VCaP (cell line): ENCODE data around the gene FFAR3.

Source experiments
- H3K27ac ChIP-seq: fragments of 450-650 bp; 2 replicates; pipeline ENCODE4 v1.5.1; 2017
- CTCF ChIP-seq: fragments of 450-650 bp; conservative IDR thresholded peaks from 2 replicates; pipeline ENCODE4 v1.5.1; 2017; ENCODE audit warnings: mild to moderate bottlenecking, moderate library complexity

Gene FFAR3

DNA sequence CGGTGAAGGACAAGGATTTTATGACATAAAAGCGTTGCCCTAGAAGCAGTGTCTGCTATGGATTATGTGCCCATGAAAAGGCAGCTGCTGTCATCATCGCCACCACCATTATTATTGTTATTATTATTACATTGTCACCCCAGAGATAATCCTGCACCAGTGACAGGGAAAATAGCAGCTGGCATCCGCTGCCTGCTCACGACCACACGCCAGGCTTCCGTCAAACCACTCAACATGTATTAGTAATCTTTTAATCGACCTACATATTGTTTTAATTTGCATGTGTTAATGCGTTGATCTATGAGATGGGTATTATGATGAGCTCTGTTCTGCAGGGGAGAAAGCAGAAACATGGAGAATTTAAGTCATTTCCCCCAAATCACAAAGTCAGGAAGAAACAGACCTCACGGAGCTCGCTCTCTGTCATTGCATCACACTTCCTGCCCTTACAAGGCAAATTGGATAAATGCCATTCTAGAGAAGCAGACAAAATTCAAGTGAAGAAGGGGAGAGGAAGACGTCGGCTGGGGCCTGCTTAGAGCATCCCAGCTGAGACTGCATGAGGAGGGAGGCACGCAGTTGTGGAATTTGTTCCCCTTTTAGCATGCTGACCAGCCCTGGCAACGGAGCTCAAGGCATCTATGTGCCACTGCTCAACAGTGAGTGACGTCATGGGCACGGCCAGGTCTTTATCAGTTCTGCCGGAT is at the start of gene FFAR3:
TSS of gene FFAR3 (plus strand) at position 594 of the 707 bp plus-strand sequence. CDS start 431 bp downstream, outside the sequence.
- no peak within 1 kb of the TSS for H3K27ac ChIP-seq
- TF ChIP-seq CTCF: no peak

GRCh38 chr19:35308910-35309309 is 49.4 kb upstream of the FFAR3 start:
- TF ChIP-seq CTCF: no peak
- no peak overlapping the region for H3K27ac ChIP-seq

DNA sequence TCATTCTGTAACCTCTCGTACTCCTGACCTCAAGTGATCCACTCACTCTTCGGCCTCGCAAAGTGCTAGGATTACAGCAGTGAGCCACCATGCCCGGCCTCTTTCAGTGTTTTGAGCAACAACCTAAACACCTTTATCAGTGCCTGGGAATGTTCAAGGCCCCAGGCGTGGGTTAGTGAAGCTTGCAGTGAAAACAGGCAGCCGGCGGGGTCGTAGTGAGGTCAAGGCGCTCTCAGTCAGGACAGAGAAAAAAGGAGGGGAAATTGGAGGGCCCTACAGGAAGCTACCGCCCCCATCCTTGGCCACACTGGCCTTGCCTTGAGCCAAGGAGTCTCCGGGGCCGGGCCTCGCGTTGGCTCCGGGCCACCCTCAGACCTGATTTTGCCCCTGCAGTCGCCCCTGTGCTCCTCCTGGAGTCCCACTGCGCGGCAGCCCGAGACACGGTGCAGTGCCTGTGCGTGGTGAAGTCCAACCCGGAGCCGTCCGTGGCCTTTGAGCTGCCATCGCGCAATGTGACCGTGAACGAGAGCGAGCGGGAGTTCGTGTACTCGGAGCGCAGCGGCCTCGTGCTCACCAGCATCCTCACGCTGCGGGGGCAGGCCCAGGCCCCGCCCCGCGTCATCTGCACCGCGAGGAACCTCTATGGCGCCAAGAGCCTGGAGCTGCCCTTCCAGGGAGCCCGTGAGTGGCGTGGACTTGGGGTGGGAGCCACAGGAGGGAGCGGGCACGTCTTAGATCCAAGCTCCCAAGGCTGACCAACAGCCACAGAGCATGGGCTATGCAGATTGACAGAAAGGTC is 48.6 kb upstream of the FFAR3 start:
- no peak for TF ChIP-seq CTCF
- no peak overlapping the region for H3K27ac ChIP-seq

- H3K27ac ChIP-seq: no peak overlapping the region
- TF ChIP-seq CTCF: no peak
These were observed 47.9 kb upstream of the FFAR3 start for GRCh38 chr19:35310331-35310730.

DNA sequence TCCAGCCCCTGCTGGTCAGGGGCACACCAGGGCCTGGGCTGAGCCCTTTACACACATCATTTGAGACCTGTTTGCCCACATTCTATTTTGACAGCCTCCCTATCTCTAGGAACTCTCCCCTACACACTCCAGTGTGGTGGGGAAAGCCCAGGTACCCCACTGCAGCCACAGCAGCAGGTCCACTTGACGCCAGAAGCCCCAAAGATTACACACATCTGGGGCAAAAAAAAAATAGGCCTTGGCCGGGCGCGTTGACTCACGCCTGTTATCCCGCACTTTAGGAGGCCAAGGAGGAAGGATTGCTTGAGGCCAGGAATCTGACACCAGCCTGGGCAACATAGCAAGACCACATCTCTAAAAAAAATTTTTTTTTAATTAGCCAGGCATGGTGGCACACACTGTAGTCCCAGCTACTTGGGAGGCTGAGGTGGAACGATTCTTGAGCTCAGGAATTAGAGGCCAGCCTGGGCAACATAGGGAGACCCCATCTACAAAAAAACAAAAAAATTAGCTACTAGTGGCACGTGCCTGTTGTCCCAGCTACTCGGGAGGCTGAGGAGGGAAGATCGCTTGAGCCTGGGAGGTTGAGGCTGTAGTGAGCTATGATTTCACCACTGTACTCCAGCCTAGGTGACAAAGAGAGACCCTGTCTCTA is 47.3 kb upstream of the FFAR3 start:
- H3K27ac ChIP-seq: no peak overlapping the region
- no peak for TF ChIP-seq CTCF

DNA sequence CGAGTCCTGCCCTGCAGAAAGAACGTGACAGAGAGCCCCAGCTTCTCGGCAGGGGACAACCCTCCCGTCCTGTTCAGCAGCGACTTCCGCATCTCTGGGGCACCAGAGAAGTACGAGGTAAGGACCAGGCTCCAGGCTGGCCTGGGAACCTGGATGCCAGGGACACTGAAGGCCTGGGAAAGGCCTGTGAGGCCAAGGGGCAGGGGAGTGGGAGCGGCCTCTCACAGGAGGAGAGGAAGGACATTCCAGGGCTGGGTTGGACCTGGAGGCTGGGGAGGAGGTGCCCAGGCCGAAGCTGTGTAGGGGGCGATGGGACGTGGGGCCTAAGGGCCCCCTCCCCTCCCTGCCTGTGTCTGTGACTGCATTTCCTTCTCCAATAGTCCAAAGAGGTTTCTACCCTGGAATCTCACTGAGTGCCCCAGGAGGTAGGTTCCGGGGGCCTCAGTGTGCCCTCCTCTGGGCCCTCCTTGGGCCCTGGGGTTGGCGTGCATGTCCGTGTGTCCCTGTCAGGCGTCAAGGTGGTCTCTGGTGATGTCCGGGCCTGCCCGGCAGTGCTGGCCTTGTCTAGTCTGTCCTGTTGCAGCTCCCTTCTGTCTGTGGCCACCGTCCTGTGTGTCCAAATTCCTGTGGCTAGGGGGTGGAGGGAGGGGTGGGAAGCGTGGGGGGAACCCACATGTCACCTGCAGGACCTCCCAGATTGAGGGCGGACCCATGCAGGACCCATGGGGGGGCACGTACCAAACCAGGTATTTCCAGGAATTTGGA is 46.2 kb upstream of the FFAR3 start:
- no peak overlapping the region for H3K27ac ChIP-seq
- no peak for TF ChIP-seq CTCF

- H3K27ac ChIP-seq: no peak overlapping the region
- TF ChIP-seq CTCF: no peak
These were observed 44.7 kb upstream of the FFAR3 start for GRCh38 chr19:35313587-35313986.
